H9 (cell line): ENCODE measurements around the gene SLC38A3. TPM values are rescaled to one million over a fixed set of nuclear protein-coding genes. Genes with fewer than 3 reads are reported as not detected.

Source experiments
- DNase-seq: peaks from one replicate; pipeline ENCODE4 v3.0.0-alpha.2; 2017
- H2AFZ ChIP-seq: one replicate; pipeline ENCODE4 v1.6.1; 2013; ENCODE audit warnings: mild to moderate bottlenecking, low read length, control low read depth, moderate library complexity
- H2AK5ac ChIP-seq: 2 replicates; pipeline ENCODE4 v1.6.1; 2013; ENCODE audit warnings: low read length, control low read depth, mixed read lengths; ENCODE audit not compliant: insufficient read length
- H2BK120ac ChIP-seq: one replicate; pipeline ENCODE4 v1.6.1; 2013; ENCODE audit warnings: low read depth, mild to moderate bottlenecking, low read length, control low read depth, inconsistent platforms; ENCODE audit not compliant: poor library complexity, severe bottlenecking
- H2BK12ac ChIP-seq: 2 replicates; pipeline ENCODE4 v1.6.1; 2013; ENCODE audit warnings: low read length, control low read depth, mixed read lengths, low read depth; ENCODE audit not compliant: insufficient read length
- H2BK15ac ChIP-seq: 2 replicates; pipeline ENCODE4 v1.6.1; 2013; ENCODE audit warnings: low read depth, low read length, control low read depth
- H2BK20ac ChIP-seq: one replicate; pipeline ENCODE4 v1.6.1; 2013; ENCODE audit warnings: low read depth, mild to moderate bottlenecking, low read length, control low read depth, inconsistent platforms; ENCODE audit not compliant: poor library complexity, severe bottlenecking
- H2BK5ac ChIP-seq: 2 replicates; pipeline ENCODE4 v1.6.1; 2013; ENCODE audit warnings: low read length, control low read depth, mixed read lengths; ENCODE audit not compliant: insufficient read length
- H3K14ac ChIP-seq: 2 replicates; pipeline ENCODE4 v1.6.1; 2013; ENCODE audit warnings: low read length, control low read depth; ENCODE audit not compliant: insufficient read depth
- H3K18ac ChIP-seq: 2 replicates; pipeline ENCODE4 v1.6.1; 2013; ENCODE audit warnings: low read depth, mild to moderate bottlenecking, mixed read lengths, low read length, control low read depth; ENCODE audit not compliant: insufficient read length
- H3K23ac ChIP-seq: 2 replicates; pipeline ENCODE4 v1.6.1; 2013; ENCODE audit warnings: low read length, control low read depth, mixed read lengths, low read depth; ENCODE audit not compliant: insufficient read length
- H3K23me2 ChIP-seq: 2 replicates; pipeline ENCODE4 v1.6.1; 2013; ENCODE audit warnings: low read depth, mild to moderate bottlenecking, mixed read lengths, low read length, control low read depth; ENCODE audit not compliant: insufficient read length, poor library complexity, severe bottlenecking
- H3K27ac ChIP-seq: 2 replicates; pipeline ENCODE4 v1.5.1; 2013; ENCODE audit warnings: low read length, control low read depth, mixed read lengths, low read depth; ENCODE audit not compliant: insufficient read length
- H3K27me3 ChIP-seq: 2 replicates; pipeline ENCODE4 v1.6.1; 2013; ENCODE audit warnings: low read length, control low read depth, inconsistent platforms; ENCODE audit not compliant: insufficient read depth
- H3K4ac ChIP-seq: 2 replicates; pipeline ENCODE4 v1.6.1; 2013; ENCODE audit warnings: low read depth, mild to moderate bottlenecking, control low read depth, inconsistent platforms, low read length, moderate library complexity
- H3K4me1 ChIP-seq: 2 replicates; pipeline ENCODE4 v1.6.1; 2013; ENCODE audit warnings: low read length, control low read depth, inconsistent platforms; ENCODE audit not compliant: insufficient read depth
- H3K4me2 ChIP-seq: 2 replicates; pipeline ENCODE4 v1.6.1; 2013; ENCODE audit warnings: low read length, control low read depth, mixed read lengths; ENCODE audit not compliant: insufficient read length, insufficient read depth
- H3K56ac ChIP-seq: 2 replicates; pipeline ENCODE4 v1.6.1; 2013; ENCODE audit warnings: low read depth, mild to moderate bottlenecking, mixed read lengths, low read length, control low read depth; ENCODE audit not compliant: insufficient read length
- H3K79me1 ChIP-seq: 2 replicates; pipeline ENCODE4 v1.6.1; 2013; ENCODE audit warnings: low read depth, mild to moderate bottlenecking, moderate library complexity, low read length, control low read depth, inconsistent platforms; ENCODE audit not compliant: insufficient read depth, poor library complexity, severe bottlenecking
- H3K79me2 ChIP-seq: 2 replicates; pipeline ENCODE4 v1.6.1; 2013; ENCODE audit warnings: low read length, control low read depth, inconsistent platforms; ENCODE audit not compliant: insufficient read depth
- H3K9ac ChIP-seq: 2 replicates; pipeline ENCODE4 v1.6.1; 2013; ENCODE audit warnings: low read length, control low read depth, mixed read lengths; ENCODE audit not compliant: insufficient read length; ENCODE audit errors: extremely low read depth
- H3K9me3 ChIP-seq: one replicate; pipeline ENCODE4 v1.6.1; 2013; ENCODE audit warnings: low read depth, low read length, inconsistent platforms; ENCODE audit not compliant: control insufficient read depth
- H3T11ph ChIP-seq: one replicate; pipeline ENCODE4 v1.6.1; 2013; ENCODE audit warnings: mild to moderate bottlenecking, low read length, control low read depth, inconsistent platforms
- H4K20me1 ChIP-seq: one replicate; pipeline ENCODE4 v1.6.1; 2013; ENCODE audit not compliant: control insufficient read depth, insufficient read length, insufficient read depth
- H4K5ac ChIP-seq: 2 replicates; pipeline ENCODE4 v1.6.1; 2013; ENCODE audit warnings: low read depth, mild to moderate bottlenecking, mixed read lengths, low read length, control low read depth; ENCODE audit not compliant: insufficient read length
- H4K8ac ChIP-seq: replicated peaks from 2 replicates; pipeline ENCODE4 v1.6.1; 2013; ENCODE audit warnings: low read length, control low read depth, mixed read lengths, low read depth; ENCODE audit not compliant: insufficient read length
- H4K91ac ChIP-seq: 2 replicates; pipeline ENCODE4 v1.6.1; 2013; ENCODE audit warnings: low read depth, mild to moderate bottlenecking, moderate library complexity, mixed read lengths, low read length, control low read depth; ENCODE audit not compliant: insufficient read length
- H3K27ac Mint-ChIP-seq, 3 experiments: 2 replicates in 2 of 3; 3 replicates in 1 of 3; pipeline ENCODE4 v1.8.0; 2020 to 2021; ENCODE audit warnings: mixed read lengths in 3 of 3, mild to moderate bottlenecking in 1 of 3, moderate library complexity in 1 of 3
- H3K27me3 Mint-ChIP-seq: 2 replicates; pipeline ENCODE4 v1.8.0; 2021; ENCODE audit warnings: low read depth, mild to moderate bottlenecking, moderate library complexity, mixed read lengths
- H3K36me3 Mint-ChIP-seq, 3 experiments: 2 replicates in 2 of 3; 3 replicates in 1 of 3; pipeline ENCODE4 v1.8.0; 2020 to 2021; ENCODE audit warnings: low read depth in 3 of 3, mixed read lengths in 3 of 3; ENCODE audit not compliant: insufficient read depth in 1 of 3
- H3K4me1 Mint-ChIP-seq, 2 experiments: 2 replicates each; pipeline ENCODE4 v1.8.0; 2020; ENCODE audit warnings: mixed read lengths in 2 of 2
- H3K4me3 Mint-ChIP-seq, 2 experiments: 2 replicates in 1 of 2; 3 replicates in 1 of 2; pipeline ENCODE4 v1.8.0; 2020 to 2021; ENCODE audit warnings: mild to moderate bottlenecking in 2 of 2, mixed read lengths in 2 of 2, moderate library complexity in 1 of 2
- H3K9me3 Mint-ChIP-seq, 2 experiments: 2 replicates in 1 of 2; 3 replicates in 1 of 2; pipeline ENCODE4 v1.8.0; 2020; ENCODE audit warnings: mild to moderate bottlenecking in 2 of 2, mixed read lengths in 2 of 2, moderate library complexity in 1 of 2
- CTCF ChIP-seq: fragments of 200-600 bp; sonication (generic); conservative IDR thresholded peaks from 3 replicates; pipeline ENCODE4 v1.8.0; 2021; ENCODE audit warnings: antibody characterized with exemption, mild to moderate bottlenecking
- WGBS: extraction: QIAGEN DNeasy Blood & Tissue Kit; methylation state at CpG from one replicate; pipeline ENCODE4 v1.1.7; 2013; ENCODE audit warnings: missing lambda C conversion rate, low lambda C conversion rate, mixed read lengths; ENCODE audit not compliant: insufficient read length; ENCODE audit errors: extremely low coverage; 5-methylcytosine and 5-hydroxymethylcytosine counted together
- total RNA-seq: library from RNA; stranded (reverse); gene quantifications from 2 replicates; pipeline ENCODE4 v1.2.1, GENCODE V29; 2021

SLC38A3 gene
- total RNA-seq, 1 experiment from 2014 or later, result 1.4 TPM

- Histone ChIP-seq H3K27me3 (no peaks in the 10 kb centered on the region), H3T11ph (no peak overlapping the region), H3K9ac (no peak overlapping the region), H3K23ac (no peak overlapping the region), H2AK5ac (no peak overlapping the region), H3K4ac (no peak overlapping the region), H4K91ac (no peak overlapping the region), H2BK15ac (no peak overlapping the region), H2BK120ac (no peak overlapping the region), H2BK12ac (no peak overlapping the region), H4K20me1 (no peaks in the 10 kb centered on the region), H3K23me2 (peaks cover 8% of the 10 kb centered on the region), H3K27ac (no peak overlapping the region), H3K79me1 (peaks cover 9% of the 10 kb centered on the region), H4K8ac (no peak overlapping the region), H2BK20ac (no peak overlapping the region), H3K4me2 (no peak overlapping the region), H3K9me3 (no peaks in the 10 kb centered on the region), H2AFZ (no peak overlapping the region), H2BK5ac (no peak overlapping the region), H3K79me2 (peaks cover 26% of the 10 kb centered on the region; the same call in 1 of the 2 replicates), H3K18ac (no peak overlapping the region), H3K4me1 (peaks cover 15% of the 10 kb centered on the region; the same call in 1 of the 2 replicates), H3K56ac (no peak overlapping the region), H3K14ac (0 out of 2 replicates have a peak overlapping the region, but pooled peaks have one; percentile 6), H4K5ac (no peak overlapping the region)
- no peak for DNase-seq
- no peaks in the 10 kb centered on the region for H3K9me3 Mint-ChIP-seq
- peak overlapping the region; percentile 95 to 99 (median 96); a peak in 6 of 7 replicates for H3K27ac Mint-ChIP-seq
- TF ChIP-seq CTCF, result no peak
- H3K4me1 Mint-ChIP-seq, result peaks cover 78 to 92% of the 10 kb centered on the region in 2 experiments
- WGBS, result no CpG with 5 or more reads among the region's 3 CpGs
- H3K36me3 Mint-ChIP-seq, result peaks cover 4 to 24% (median 23%) of the 10 kb centered on the region in 3 experiments; a peak in 5 of 7 replicates
- no peaks in the 10 kb centered on the region for H3K27me3 Mint-ChIP-seq
- H3K4me3 Mint-ChIP-seq, result peak overlapping the region in 1 of 2 experiments; percentile 73; a peak in 3 of 5 replicates
Measured at GRCh38 chr3:50242381-50242770, 37.3 kb downstream of the SLC38A3 start.
